T47D (cell line): ENCODE results near the gene GPC1.

Source experiments
- DNase-seq, 2 experiments: peaks; one replicate each; pipeline versions ENCODE4 v3.0.0 to v3.0.0-alpha.2; 2011 to 2012; ENCODE audit warnings: low read depth in 1 of 2, low spot score in 1 of 2
- JUND ChIP-seq: IDR thresholded peaks from 2 replicates; pipeline ENCODE4 v1.6.1; 2012; ENCODE audit warnings: low read depth
- in situ Hi-C: cut with HindIII; loops from 2 replicates; pipeline ENCODE4 v1.10.0; 2016; ENCODE audit warnings: low sequenced_read_pairs, low pct_unique_long_range_greater_than_20kb

Gene GPC1

GRCh38 chr2:240507060-240507777 lies 71.8 kb downstream of the GPC1 start:
- no peak for TF ChIP-seq JUND
- no peak for DNase-seq
- in situ Hi-C loops: no loop called here

DNA sequence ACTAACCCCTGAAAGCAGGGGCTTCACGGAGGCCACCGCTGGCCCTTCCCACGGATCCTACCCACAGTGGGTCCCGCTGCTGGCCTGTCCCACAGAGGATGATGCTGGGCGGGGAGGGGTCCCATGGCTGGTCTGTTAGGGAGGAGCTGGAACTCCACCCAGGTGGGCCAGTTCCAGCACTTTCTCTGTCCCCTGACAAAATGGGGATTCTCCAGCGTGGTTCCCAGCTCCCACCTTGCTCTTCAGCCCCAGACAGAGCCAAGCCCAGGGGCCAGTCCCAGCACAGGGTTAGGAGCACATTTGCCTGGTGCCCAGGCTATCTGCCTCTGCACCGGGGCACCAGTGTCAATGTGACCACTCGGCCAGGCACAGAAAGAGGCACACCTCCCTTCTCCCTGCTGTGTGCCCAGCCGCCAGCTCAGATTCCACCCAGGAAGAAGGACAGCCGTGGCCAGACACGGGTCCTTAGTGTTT lies 72.4 kb downstream of the GPC1 start:
- no peak for TF ChIP-seq JUND
- no peak for DNase-seq
- in situ Hi-C loops: no loop called here

DNA sequence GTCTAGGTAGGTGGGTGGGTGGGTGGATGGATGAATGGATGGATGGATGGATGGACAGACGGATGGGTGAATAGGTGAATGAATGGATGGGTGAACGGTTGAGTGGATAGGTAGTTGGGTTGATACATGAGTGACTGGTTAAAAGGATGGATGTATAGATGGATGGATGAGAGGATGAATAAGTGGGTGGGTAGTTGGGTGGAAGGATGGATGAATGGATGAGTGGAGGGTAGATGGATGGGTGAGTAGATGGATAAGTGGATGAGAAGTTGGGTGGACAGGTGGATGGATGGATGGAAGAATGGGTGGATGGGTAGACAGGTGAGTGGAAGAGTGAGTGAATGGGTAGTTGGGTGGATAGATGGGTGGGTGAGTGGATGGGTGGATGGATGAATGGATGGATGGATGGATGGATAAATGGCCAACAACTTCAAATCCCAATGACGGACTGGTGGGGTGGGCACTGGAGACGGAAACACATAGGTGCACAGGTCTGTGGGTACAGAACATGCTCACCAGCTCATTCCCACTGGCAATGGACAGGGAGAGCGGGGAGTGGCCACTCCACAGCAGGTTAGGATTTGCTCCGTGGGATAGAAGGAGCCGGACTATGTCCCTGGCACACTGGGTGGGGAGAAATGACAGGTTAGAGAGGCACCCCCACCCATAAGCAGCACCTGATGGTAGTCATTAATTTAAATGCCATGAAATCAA lies 73.5 kb downstream of the GPC1 start:
- no peak for DNase-seq
- TF ChIP-seq JUND: no peak
- in situ Hi-C loops: no loop called here

- TF ChIP-seq JUND: no peak
- DNase-seq: no peak
- in situ Hi-C loops: no loop called here
These were observed 74.4 kb downstream of the GPC1 start for GRCh38 chr2:240509667-240510512.

DNA sequence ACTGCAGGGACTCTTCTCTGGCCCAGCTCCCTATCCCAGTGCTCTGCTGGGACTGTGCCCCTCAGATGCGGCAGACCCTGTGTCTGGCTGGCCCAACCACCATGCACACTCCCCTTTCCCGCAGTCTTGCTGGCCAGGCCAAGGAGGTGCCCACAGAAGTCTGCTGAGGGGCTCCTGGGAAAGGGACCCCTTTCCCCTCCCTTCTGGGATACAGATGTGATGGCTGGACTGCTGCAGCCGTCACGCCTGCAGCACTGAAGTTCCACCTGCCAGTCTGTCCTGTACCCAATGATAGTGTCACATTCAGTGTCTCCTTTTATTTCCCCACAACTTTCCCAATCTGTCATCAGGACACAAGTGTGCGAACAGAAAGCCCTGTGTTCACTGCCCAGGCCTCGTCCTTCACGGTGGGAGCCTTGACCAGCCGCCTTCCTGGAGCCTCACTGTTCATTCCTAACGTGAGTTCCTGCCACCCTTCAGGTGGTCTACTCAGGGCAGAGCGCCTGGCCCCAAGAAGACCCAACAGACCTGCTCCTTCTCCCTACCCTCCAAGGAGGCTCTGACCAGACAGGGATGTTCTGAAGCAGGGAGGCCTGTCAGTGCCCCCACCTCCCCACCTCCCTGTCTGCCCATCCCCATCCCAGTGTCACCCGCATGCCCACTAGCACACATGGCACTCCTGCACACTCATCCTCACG lies 75.2 kb downstream of the GPC1 start:
- in situ Hi-C loops: no loop called here
- TF ChIP-seq JUND: no peak

DNA sequence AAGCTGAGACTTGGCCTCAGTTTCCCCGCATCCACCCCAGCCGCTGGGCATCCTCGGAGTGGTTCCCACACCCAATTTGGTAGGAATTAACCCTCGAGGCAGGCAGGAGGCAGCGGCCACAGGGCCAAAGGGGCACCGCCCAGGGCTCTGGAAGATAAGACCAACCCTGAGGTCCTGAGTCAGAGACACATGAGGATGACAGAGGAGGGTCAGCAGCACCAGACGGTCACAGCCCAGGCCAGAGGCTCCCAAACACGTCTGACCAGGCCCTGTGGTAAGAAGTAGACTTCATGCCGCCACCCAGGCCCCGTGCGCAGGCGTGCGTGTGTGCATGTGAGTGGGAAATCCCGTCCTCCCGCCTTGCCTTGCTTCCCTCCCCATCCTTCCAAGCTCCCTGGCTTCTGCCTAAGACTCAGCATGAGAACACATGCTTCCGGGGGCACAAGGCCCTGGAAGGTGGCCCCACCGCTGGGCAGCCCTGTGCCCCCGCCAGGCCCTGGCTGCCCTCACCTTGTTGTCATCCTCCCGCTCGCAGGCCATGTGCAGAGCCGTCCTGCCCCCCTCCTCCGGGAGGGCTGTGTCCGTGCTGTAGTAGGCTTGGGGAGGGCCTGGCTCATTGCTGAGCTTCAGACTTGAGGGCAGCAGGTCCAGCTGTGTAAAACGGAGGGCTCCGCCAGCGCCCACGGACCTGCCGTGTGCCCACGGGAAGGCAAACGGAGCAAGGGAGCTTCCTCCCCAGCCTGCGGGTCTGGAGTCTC lies 76.1 kb downstream of the GPC1 start:
- DNase-seq: no peak
- TF ChIP-seq JUND: no peak
- in situ Hi-C loops: no loop called here

More for the DNA sequence above, 75.2 kb downstream of the GPC1 start:
- DNase-seq: no peak

- no peak for TF ChIP-seq JUND
- DNase-seq: no peak
- in situ Hi-C loops: no loop called here
These were observed 76.6 kb downstream of the GPC1 start for GRCh38 chr2:240512109-240512485.

DNA sequence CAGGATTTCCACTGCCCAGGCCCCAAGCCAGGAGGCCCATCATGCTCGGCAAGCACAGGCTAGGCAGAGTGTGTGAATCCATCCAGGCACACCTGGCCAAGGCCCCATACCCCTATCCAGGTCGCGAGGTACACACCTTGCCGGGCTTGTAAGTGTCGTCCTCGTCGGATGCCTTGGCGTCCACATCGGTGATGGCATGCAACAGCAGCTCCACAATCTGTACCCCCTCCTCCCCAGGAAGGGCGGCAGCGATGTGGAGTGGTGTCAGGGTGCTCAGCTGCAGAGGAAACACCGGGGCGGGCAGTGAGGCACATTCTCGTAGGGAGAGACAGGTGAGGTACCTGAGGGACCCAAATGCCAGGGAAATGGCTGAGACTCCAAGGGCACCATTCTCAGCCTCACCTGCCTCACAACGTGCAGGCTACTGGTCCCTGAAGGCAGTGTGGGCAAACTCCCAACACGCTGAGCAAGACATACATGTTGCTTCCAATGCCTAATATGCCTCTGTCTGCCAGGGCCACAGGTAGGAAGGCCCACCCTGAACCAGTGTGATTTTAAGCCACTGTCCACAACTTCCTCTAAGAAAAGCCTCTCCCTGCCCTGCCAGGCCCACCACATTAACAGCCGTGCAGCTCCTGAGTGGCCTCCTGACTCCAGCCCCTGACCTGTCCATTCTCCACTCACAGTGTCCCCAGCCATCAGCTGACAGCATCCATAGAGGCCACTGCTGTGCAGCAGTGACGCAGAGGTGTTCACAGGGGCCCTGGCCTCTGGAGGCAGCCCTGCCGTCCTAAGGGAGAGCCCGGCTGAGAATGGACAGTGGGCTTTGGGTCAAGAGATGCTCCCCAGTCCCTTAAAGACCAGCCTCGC lies 77.4 kb downstream of the GPC1 start:
- in situ Hi-C loops: no loop called here
- DNase-seq: no peak
- no peak for TF ChIP-seq JUND

DNA sequence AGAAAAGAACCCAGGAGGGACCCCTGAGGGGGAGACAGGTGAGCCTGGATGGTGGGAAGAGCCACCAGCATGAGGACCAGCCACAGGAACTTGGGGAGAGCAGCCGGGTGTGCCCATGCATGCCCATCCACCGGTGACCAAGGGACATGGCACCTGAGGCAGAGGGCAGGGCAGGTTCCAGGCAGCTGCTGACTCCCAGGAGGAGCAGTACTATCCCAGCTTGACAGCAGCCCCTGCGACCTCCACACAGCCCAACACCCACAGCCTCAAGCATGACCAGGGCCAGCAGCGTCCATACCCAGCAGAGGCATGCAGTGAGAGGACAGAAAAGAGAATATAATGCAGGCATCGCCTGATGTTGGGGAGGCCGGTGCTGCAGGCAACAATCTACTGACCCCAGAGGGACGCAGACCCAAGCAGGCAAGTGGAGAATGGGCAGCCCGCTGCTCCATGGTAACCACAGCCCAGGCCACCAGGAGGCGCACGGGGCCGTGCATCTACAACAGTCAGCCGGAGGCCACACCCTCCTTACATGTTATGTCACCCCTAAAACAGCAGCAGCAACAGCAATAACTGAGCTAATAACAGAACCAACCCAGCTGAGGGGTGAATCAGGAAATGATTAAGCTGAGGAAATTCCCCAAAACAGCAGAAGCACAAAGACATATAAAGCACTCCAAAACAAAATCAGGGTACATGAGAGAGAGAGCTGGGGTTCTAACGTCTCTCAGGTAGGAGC lies 78.3 kb downstream of the GPC1 start:
- in situ Hi-C loops: no loop called here
- TF ChIP-seq JUND: no peak
- peak; percentile 45 to 48 for DNase-seq

GRCh38 chr2:240514631-240515030 lies 79.2 kb downstream of the GPC1 start:
- DNase-seq: peak in 1 of 2 experiments; percentile 19
- in situ Hi-C loops: no loop called here
- TF ChIP-seq JUND: no peak

DNA sequence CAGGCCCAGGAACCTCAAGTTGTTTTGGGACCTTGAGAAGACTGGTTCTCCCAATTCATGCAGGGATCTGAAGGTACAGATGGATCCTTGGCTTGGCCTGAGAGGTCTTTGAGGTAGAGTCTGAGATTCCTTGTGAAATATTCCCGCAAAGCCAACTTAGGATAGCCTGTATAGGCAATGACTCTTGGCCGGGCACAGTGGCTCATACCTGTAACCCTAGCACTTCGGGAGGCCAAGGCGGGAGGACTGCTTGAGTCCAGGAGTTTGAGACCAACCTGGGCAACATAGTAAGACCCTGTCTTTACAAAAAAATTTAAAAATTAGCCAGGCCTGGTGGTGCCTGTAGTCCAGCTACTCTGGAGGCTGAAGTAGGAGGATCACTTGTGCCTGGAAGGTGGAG lies 81.9 kb downstream of the GPC1 start:
- DNase-seq: no peak
- in situ Hi-C loops: no loop called here
- TF ChIP-seq JUND: no peak
